ENCODE measurements around the gene STPG1. TPM values are rescaled to one million over a fixed set of nuclear protein-coding genes. Genes with fewer than 3 reads are reported as not detected.

Gene STPG1
- total and polyA plus RNA-seq, 9 of the 15 experiments (the other 6 are each of a cell fraction or from before 2014, with no cell fraction given) = 5.0 to 11.9 (median 8.3) TPM

DNA sequence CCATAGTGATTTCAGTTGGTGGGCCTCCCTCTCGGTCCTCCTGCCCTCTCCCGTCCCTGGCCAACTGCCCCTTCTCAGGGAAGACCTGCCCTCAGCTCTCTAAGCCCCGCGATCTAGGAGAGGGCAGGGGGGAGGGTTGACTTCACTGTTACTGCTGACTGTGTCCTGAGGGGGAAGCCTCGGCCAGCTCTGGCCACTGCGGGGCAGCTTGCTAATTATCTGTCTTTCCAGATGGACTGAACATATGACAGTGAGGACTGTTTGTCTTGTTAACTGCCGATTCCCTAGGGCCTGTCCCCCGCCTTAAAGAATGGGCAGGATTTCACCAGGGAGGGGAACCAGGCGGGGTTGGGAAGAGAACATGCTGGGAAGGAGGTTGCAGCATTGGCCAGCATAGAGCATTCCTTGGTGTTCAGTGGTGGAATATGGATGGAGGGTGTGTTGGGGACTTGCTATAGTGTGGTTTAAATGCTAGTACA, 24.9 kb upstream of the STPG1 start (continued):
- TF ChIP-seq PRDM10 (IDR thresholded peaks at IDR 0.05; ENCODE audit: partially characterized antibody) = peak; percentile 47
- no peak for TF ChIP-seq NCOA2 (IDR thresholded peaks at IDR 0.05; ENCODE audit: partially characterized antibody in 2 of 2)
- peak; percentile 78 for TF ChIP-seq MTA2 (IDR thresholded peaks at IDR 0.05; ENCODE audit: low read depth)
- TF ChIP-seq TAF15 (IDR thresholded peaks at IDR 0.05; ENCODE audit: low read depth, low read length) = no peak
- TF ChIP-seq HCFC1 (IDR thresholded peaks at IDR 0.05; ENCODE audit: low read depth, low read length) = no peak
- TF ChIP-seq, protein P1, sequence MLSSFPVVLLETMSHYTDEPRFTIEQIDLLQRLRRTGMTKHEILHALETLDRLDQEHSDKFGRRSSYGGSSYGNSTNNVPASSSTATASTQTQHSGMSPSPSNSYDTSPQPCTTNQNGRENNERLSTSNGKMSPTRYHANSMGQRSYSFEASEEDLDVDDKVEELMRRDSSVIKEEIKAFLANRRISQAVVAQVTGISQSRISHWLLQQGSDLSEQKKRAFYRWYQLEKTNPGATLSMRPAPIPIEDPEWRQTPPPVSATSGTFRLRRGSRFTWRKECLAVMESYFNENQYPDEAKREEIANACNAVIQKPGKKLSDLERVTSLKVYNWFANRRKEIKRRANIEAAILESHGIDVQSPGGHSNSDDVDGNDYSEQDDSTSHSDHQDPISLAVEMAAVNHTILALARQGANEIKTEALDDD (IDR thresholded peaks at IDR 0.05) = no peak
- TF ChIP-seq, protein P2, sequence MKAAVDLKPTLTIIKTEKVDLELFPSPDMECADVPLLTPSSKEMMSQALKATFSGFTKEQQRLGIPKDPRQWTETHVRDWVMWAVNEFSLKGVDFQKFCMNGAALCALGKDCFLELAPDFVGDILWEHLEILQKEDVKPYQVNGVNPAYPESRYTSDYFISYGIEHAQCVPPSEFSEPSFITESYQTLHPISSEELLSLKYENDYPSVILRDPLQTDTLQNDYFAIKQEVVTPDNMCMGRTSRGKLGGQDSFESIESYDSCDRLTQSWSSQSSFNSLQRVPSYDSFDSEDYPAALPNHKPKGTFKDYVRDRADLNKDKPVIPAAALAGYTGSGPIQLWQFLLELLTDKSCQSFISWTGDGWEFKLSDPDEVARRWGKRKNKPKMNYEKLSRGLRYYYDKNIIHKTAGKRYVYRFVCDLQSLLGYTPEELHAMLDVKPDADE (conservative IDR thresholded peaks at IDR 0.05; ENCODE audit: control insufficient read depth, low read depth, low read length) = no peak
- no peak for TF ChIP-seq RFX7 (CRISPR knock-in tag; IDR thresholded peaks at IDR 0.05)
- no peak for TF ChIP-seq SIRT6 (IDR thresholded peaks at IDR 0.05; ENCODE audit: low read depth, low read length)
- no peak for TF ChIP-seq POLR2G (IDR thresholded peaks at IDR 0.05; ENCODE audit: low read depth, low read length)
- TF ChIP-seq NELFE (IDR thresholded peaks at IDR 0.05; ENCODE audit: insufficient read depth, insufficient read length) = no peak
- TF ChIP-seq CHD4 (IDR thresholded peaks at IDR 0.05; ENCODE audit: insufficient read depth, insufficient replicate concordance, low read depth, low read length, poor library complexity, severe bottlenecking) = no peak
- peak; percentile 36; the same call in 1 of the 2 replicates for TF ChIP-seq ZKSCAN1 (IDR thresholded peaks at IDR 0.05; ENCODE audit: low read depth, low read length)
- no peak for TF ChIP-seq ZNF583 (CRISPR knock-in tag; IDR thresholded peaks at IDR 0.05)
- TF ChIP-seq ZNF518B (CRISPR knock-in tag; IDR thresholded peaks at IDR 0.05) = no peak
- TF ChIP-seq MTA1 (IDR thresholded peaks at IDR 0.05; ENCODE audit: borderline replicate concordance) = no peak
- TF ChIP-seq ARID2 (IDR thresholded peaks at IDR 0.05) = no peak
- peak; percentile 16 to 17; a peak in 1 of 4 replicates for TF ChIP-seq TEAD1 (CRISPR knock-in tag; IDR thresholded peaks at IDR 0.05)
